ENCODE measurements around the gene RASGEF1B.

The RASGEF1B gene

GRCh38 chr4:81465406-81466340 lies 6.0 kb downstream of the RASGEF1B start:
- TF ChIP-seq CTCF (IDR thresholded peaks at IDR 0.05; ENCODE audit: low read depth, low read length): no peak
- TF ChIP-seq EZH2phosphoT487 (IDR thresholded peaks at IDR 0.05; ENCODE audit: low read depth): no peak
- no peaks in the 10 kb centered on the region for H3K9me3 ChIP-seq (ENCODE audit: insufficient read depth, low read length)
- H4K20me1 ChIP-seq (ENCODE audit: insufficient read depth, low read length): no peaks in the 10 kb centered on the region; the same call in 1 of the 2 replicates
- H3K27me3 ChIP-seq (ENCODE audit: low read depth, low read length): no peaks in the 10 kb centered on the region
- no peak overlapping the region for H3K4me3 ChIP-seq (ENCODE audit: low read length)
- H2AFZ ChIP-seq (ENCODE audit: low read depth, low read length): no peak overlapping the region
- no peak overlapping the region for H3K9ac ChIP-seq (ENCODE audit: low read length)
- no peaks in the 10 kb centered on the region for H3K36me3 ChIP-seq (replicated peaks; ENCODE audit: low read depth, low read length)
- peaks cover 43% of the 10 kb centered on the region for H3K79me2 ChIP-seq (ENCODE audit: low read length)
- no peak overlapping the region for H3K27ac ChIP-seq (ENCODE audit: low read length)
- H3K4me1 ChIP-seq (ENCODE audit: low read length): peaks cover 12% of the 10 kb centered on the region
- H3K4me2 ChIP-seq (ENCODE audit: low read length): no peak overlapping the region

GRCh38 chr4:81460834-81461233 lies 10.9 kb downstream of the RASGEF1B start:
- Histone ChIP-seq H3K79me2 (ENCODE audit: low read length) (peaks cover 15% of the 10 kb centered on the region), H2AFZ (ENCODE audit: low read depth, low read length) (no peak overlapping the region), H3K4me1 (ENCODE audit: low read length) (peaks cover 8% of the 10 kb centered on the region), H4K20me1 (ENCODE audit: insufficient read depth, low read length) (peaks cover 4% of the 10 kb centered on the region; the same call in 1 of the 2 replicates), H3K27ac (ENCODE audit: low read length) (no peak overlapping the region), H3K9me3 (ENCODE audit: insufficient read depth, low read length) (no peaks in the 10 kb centered on the region), H3K27me3 (ENCODE audit: low read depth, low read length) (no peaks in the 10 kb centered on the region), H3K4me3 (ENCODE audit: low read length) (no peak overlapping the region), H3K36me3 (replicated peaks; ENCODE audit: low read depth, low read length) (peaks cover 3% of the 10 kb centered on the region), H3K9ac (ENCODE audit: low read length) (no peak overlapping the region), H3K4me2 (ENCODE audit: low read length) (no peak overlapping the region)
- no peak for TF ChIP-seq CTCF (IDR thresholded peaks at IDR 0.05; ENCODE audit: low read depth, low read length)
- TF ChIP-seq EZH2phosphoT487 (IDR thresholded peaks at IDR 0.05; ENCODE audit: low read depth): no peak

GRCh38 chr4:81460191-81460701 lies 11.5 kb downstream of the RASGEF1B start:
- Histone ChIP-seq H3K4me1 (ENCODE audit: low read length) (peaks cover 14% of the 10 kb centered on the region), H3K9me3 (ENCODE audit: insufficient read depth, low read length) (no peaks in the 10 kb centered on the region), H3K4me3 (ENCODE audit: low read length) (no peak overlapping the region), H2AFZ (ENCODE audit: low read depth, low read length) (no peak overlapping the region), H3K79me2 (ENCODE audit: low read length) (peaks cover 11% of the 10 kb centered on the region), H3K36me3 (replicated peaks; ENCODE audit: low read depth, low read length) (peaks cover 3% of the 10 kb centered on the region), H4K20me1 (ENCODE audit: insufficient read depth, low read length) (peaks cover 4% of the 10 kb centered on the region; the same call in 1 of the 2 replicates), H3K9ac (ENCODE audit: low read length) (no peak overlapping the region), H3K27ac (ENCODE audit: low read length) (no peak overlapping the region), H3K4me2 (ENCODE audit: low read length) (no peak overlapping the region), H3K27me3 (ENCODE audit: low read depth, low read length) (no peaks in the 10 kb centered on the region)
- TF ChIP-seq CTCF (IDR thresholded peaks at IDR 0.05; ENCODE audit: low read depth, low read length) (no peak), EZH2phosphoT487 (IDR thresholded peaks at IDR 0.05; ENCODE audit: low read depth) (no peak)

GRCh38 chr4:81459228-81459627 lies 12.5 kb downstream of the RASGEF1B start:
- H3K9me3 ChIP-seq (ENCODE audit: insufficient read depth, low read length): no peaks in the 10 kb centered on the region

More at GRCh38 chr4:81459228-81459627, 12.5 kb downstream of the RASGEF1B start:
- Histone ChIP-seq H3K36me3 (replicated peaks; ENCODE audit: low read depth, low read length) (peaks cover 3% of the 10 kb centered on the region), H3K4me3 (ENCODE audit: low read length) (no peak overlapping the region), H4K20me1 (ENCODE audit: insufficient read depth, low read length) (peaks cover 4% of the 10 kb centered on the region; the same call in 1 of the 2 replicates), H3K4me1 (ENCODE audit: low read length) (peaks cover 24% of the 10 kb centered on the region), H3K4me2 (ENCODE audit: low read length) (no peak overlapping the region), H3K27ac (ENCODE audit: low read length) (no peak overlapping the region), H3K27me3 (ENCODE audit: low read depth, low read length) (no peaks in the 10 kb centered on the region), H3K79me2 (ENCODE audit: low read length) (peaks cover 9% of the 10 kb centered on the region), H3K9ac (ENCODE audit: low read length) (no peak overlapping the region), H2AFZ (ENCODE audit: low read depth, low read length) (no peak overlapping the region)
- no peak for TF ChIP-seq EZH2phosphoT487 (IDR thresholded peaks at IDR 0.05; ENCODE audit: low read depth)
- TF ChIP-seq CTCF (IDR thresholded peaks at IDR 0.05; ENCODE audit: low read depth, low read length): no peak
